SJSA1 (cell line): ENCODE measurements around the gene PPHLN1. TPM values are rescaled to one million over a fixed set of nuclear protein-coding genes. Genes with fewer than 3 reads are reported as not detected.

Experiments
- DNase-seq, 2 experiments: peaks; one replicate each; pipeline ENCODE4 v3.0.0-alpha.2; 2015 to 2020; ENCODE audit warnings: low spot score in 2 of 2, low read depth in 1 of 2
- H3K27ac ChIP-seq: fragments of 250-450 bp; sonication (Bioruptor Pico); 2 replicates; pipeline ENCODE4 v1.5.1; 2020; ENCODE audit warnings: mild to moderate bottlenecking, moderate library complexity
- H3K27me3 ChIP-seq: fragments of 250-450 bp; sonication (Bioruptor Pico); replicated peaks from 2 replicates; pipeline ENCODE4 v1.5.1; 2020; ENCODE audit warnings: mild to moderate bottlenecking, moderate library complexity
- H3K36me3 ChIP-seq: fragments of 250-450 bp; sonication (Bioruptor Pico); 2 replicates; pipeline ENCODE4 v1.5.1; 2020; ENCODE audit warnings: mild to moderate bottlenecking
- H3K4me1 ChIP-seq: fragments of 250-450 bp; sonication (Bioruptor Pico); replicated peaks from 2 replicates; pipeline ENCODE4 v1.6.1; 2021; ENCODE audit warnings: mild to moderate bottlenecking
- H3K4me3 ChIP-seq: fragments of 250-450 bp; sonication (Bioruptor Pico); 2 replicates; pipeline ENCODE4 v1.5.1; 2020; ENCODE audit warnings: mild to moderate bottlenecking
- H3K9me3 ChIP-seq: fragments of 250-450 bp; sonication (Bioruptor Pico); replicated peaks from 2 replicates; pipeline ENCODE4 v1.5.1; 2020; ENCODE audit warnings: mild to moderate bottlenecking
- total RNA-seq: library from RNA; depleted of rRNA; stranded (reverse); fragments of >200 nt; shearing (Covaris generic); gene quantifications from 2 replicates; pipeline ENCODE4 v1.2.3, GENCODE V29; 2014; rRNA removed

Gene PPHLN1
- 92.4 and 94.3 TPM in 2 replicates for total RNA-seq

- Histone ChIP-seq H3K27me3 (no peaks in the 10 kb centered on the region), H3K9me3 (no peaks in the 10 kb centered on the region), H3K4me1 (peaks cover 13% of the 10 kb centered on the region), H3K27ac (peak within 1 kb of the TSS; percentile 70), H3K4me3 (peak within 1 kb of the TSS; percentile 62), H3K36me3 (peaks cover 19% of the 10 kb centered on the region)
- peak; percentile 74 to 78 for DNase-seq
These were observed at the start of gene PPHLN1, which contains the start of gene ZCRB1 for GRCh38 chr12:42325653-42326474. Gene PPHLN1, plus strand, starts transcription at chr12:42326167. Its CDS starts 9,736 bp downstream, at chr12:42335903. Gene ZCRB1, minus strand, starts transcription at chr12:42326094. Its CDS starts 1,992 bp downstream, at chr12:42324102.

- Histone ChIP-seq H3K9me3 (no peaks in the 10 kb centered on the region), H3K4me3 (no peak overlapping the region), H3K27me3 (no peaks in the 10 kb centered on the region), H3K27ac (no peak overlapping the region), H3K4me1 (no peaks in the 10 kb centered on the region), H3K36me3 (no peaks in the 10 kb centered on the region)
- no peak for DNase-seq
These were observed 48.4 kb upstream of the PPHLN1 start for GRCh38 chr12:42277396-42278127.

GRCh38 chr12:42278128-42278510, 47.8 kb upstream of the PPHLN1 start:
- no peak for DNase-seq
- no peaks in the 10 kb centered on the region for H3K9me3 ChIP-seq
- H3K4me3 ChIP-seq, result no peak overlapping the region
- H3K27ac ChIP-seq, result no peak overlapping the region
- no peaks in the 10 kb centered on the region for H3K27me3 ChIP-seq
- no peaks in the 10 kb centered on the region for H3K4me1 ChIP-seq
- no peaks in the 10 kb centered on the region for H3K36me3 ChIP-seq

GRCh38 chr12:42281278-42281677, 44.7 kb upstream of the PPHLN1 start:
- H3K27me3 ChIP-seq, result no peaks in the 10 kb centered on the region

GRCh38 chr12:42281844-42282243, 44.1 kb upstream of the PPHLN1 start:
- Histone ChIP-seq H3K27ac (no peak overlapping the region), H3K27me3 (no peaks in the 10 kb centered on the region), H3K4me3 (no peak overlapping the region), H3K36me3 (no peaks in the 10 kb centered on the region), H3K9me3 (no peaks in the 10 kb centered on the region), H3K4me1 (no peaks in the 10 kb centered on the region)
- DNase-seq, result no peak

More at GRCh38 chr12:42281278-42281677, 44.7 kb upstream of the PPHLN1 start:
- no peak overlapping the region for H3K27ac ChIP-seq
- H3K4me1 ChIP-seq, result no peaks in the 10 kb centered on the region
- H3K36me3 ChIP-seq, result no peaks in the 10 kb centered on the region
- no peak overlapping the region for H3K4me3 ChIP-seq
- H3K9me3 ChIP-seq, result no peaks in the 10 kb centered on the region
- DNase-seq, result no peak

GRCh38 chr12:42282294-42282693, 43.7 kb upstream of the PPHLN1 start:
- H3K9me3 ChIP-seq, result no peaks in the 10 kb centered on the region
- H3K27ac ChIP-seq, result no peak overlapping the region

GRCh38 chr12:42283739-42284138, 42.2 kb upstream of the PPHLN1 start:
- DNase-seq, result no peak
- no peak overlapping the region for H3K27ac ChIP-seq
- H3K27me3 ChIP-seq, result no peaks in the 10 kb centered on the region
- no peaks in the 10 kb centered on the region for H3K9me3 ChIP-seq
- no peak overlapping the region for H3K4me3 ChIP-seq
- H3K36me3 ChIP-seq, result no peaks in the 10 kb centered on the region
- no peaks in the 10 kb centered on the region for H3K4me1 ChIP-seq

More at GRCh38 chr12:42282294-42282693, 43.7 kb upstream of the PPHLN1 start:
- no peaks in the 10 kb centered on the region for H3K4me1 ChIP-seq
- no peaks in the 10 kb centered on the region for H3K36me3 ChIP-seq
- H3K4me3 ChIP-seq, result no peak overlapping the region
- DNase-seq, result no peak
- H3K27me3 ChIP-seq, result no peaks in the 10 kb centered on the region

GRCh38 chr12:42284157-42284556, 41.8 kb upstream of the PPHLN1 start:
- Histone ChIP-seq H3K27me3 (no peaks in the 10 kb centered on the region), H3K27ac (no peak overlapping the region), H3K9me3 (no peaks in the 10 kb centered on the region), H3K36me3 (no peaks in the 10 kb centered on the region), H3K4me3 (no peak overlapping the region), H3K4me1 (no peaks in the 10 kb centered on the region)
- no peak for DNase-seq

- Histone ChIP-seq H3K36me3 (no peaks in the 10 kb centered on the region), H3K27me3 (no peaks in the 10 kb centered on the region), H3K27ac (no peak overlapping the region), H3K4me3 (no peak overlapping the region), H3K9me3 (no peaks in the 10 kb centered on the region), H3K4me1 (no peaks in the 10 kb centered on the region)
- DNase-seq, result no peak
These were observed 41.1 kb upstream of the PPHLN1 start for GRCh38 chr12:42284876-42285275.

GRCh38 chr12:42285431-42285830, 40.5 kb upstream of the PPHLN1 start:
- Histone ChIP-seq H3K27me3 (no peaks in the 10 kb centered on the region), H3K4me1 (no peaks in the 10 kb centered on the region), H3K9me3 (no peaks in the 10 kb centered on the region), H3K4me3 (no peak overlapping the region), H3K27ac (no peak overlapping the region), H3K36me3 (no peaks in the 10 kb centered on the region)
- no peak for DNase-seq

GRCh38 chr12:42286741-42287140, 39.2 kb upstream of the PPHLN1 start:
- no peak for DNase-seq
- no peaks in the 10 kb centered on the region for H3K9me3 ChIP-seq
- H3K27me3 ChIP-seq, result no peaks in the 10 kb centered on the region
- H3K36me3 ChIP-seq, result no peaks in the 10 kb centered on the region
- no peak overlapping the region for H3K4me3 ChIP-seq
- no peak overlapping the region for H3K27ac ChIP-seq
- no peaks in the 10 kb centered on the region for H3K4me1 ChIP-seq

- H3K36me3 ChIP-seq, result no peaks in the 10 kb centered on the region
- DNase-seq, result no peak
These were observed 37.4 kb upstream of the PPHLN1 start for GRCh38 chr12:42288544-42288943.

GRCh38 chr12:42291680-42292079, 34.3 kb upstream of the PPHLN1 start:
- no peak for DNase-seq
- no peaks in the 10 kb centered on the region for H3K4me1 ChIP-seq

More at GRCh38 chr12:42288544-42288943, 37.4 kb upstream of the PPHLN1 start:
- Histone ChIP-seq H3K27me3 (no peaks in the 10 kb centered on the region), H3K27ac (no peak overlapping the region), H3K9me3 (no peaks in the 10 kb centered on the region), H3K4me1 (no peaks in the 10 kb centered on the region), H3K4me3 (no peak overlapping the region)

GRCh38 chr12:42296503-42297109, 29.4 kb upstream of the PPHLN1 start:
- no peak overlapping the region for H3K27ac ChIP-seq
- H3K4me3 ChIP-seq, result no peak overlapping the region
- no peaks in the 10 kb centered on the region for H3K27me3 ChIP-seq
- no peaks in the 10 kb centered on the region for H3K36me3 ChIP-seq
- DNase-seq, result no peak
- no peaks in the 10 kb centered on the region for H3K4me1 ChIP-seq
- H3K9me3 ChIP-seq, result no peaks in the 10 kb centered on the region

More at GRCh38 chr12:42291680-42292079, 34.3 kb upstream of the PPHLN1 start:
- H3K36me3 ChIP-seq, result no peaks in the 10 kb centered on the region
- no peaks in the 10 kb centered on the region for H3K27me3 ChIP-seq
- no peak overlapping the region for H3K4me3 ChIP-seq
- H3K27ac ChIP-seq, result no peak overlapping the region
- H3K9me3 ChIP-seq, result no peaks in the 10 kb centered on the region
